Measurements from ENCODE around the gene ABCC5.

- no peak for TF ChIP-seq POLR2AphosphoS5 (IDR thresholded peaks at IDR 0.05; ENCODE audit: borderline replicate concordance, low read depth, low read length)
- no peak for TF ChIP-seq EZH2 (IDR thresholded peaks at IDR 0.05)
- no peak for TF ChIP-seq FOXP2 (optimal IDR thresholded peaks at IDR 0.05; ENCODE audit: control extremely low read depth, extremely low read length, insufficient read depth)
Measured at GRCh38 chr3:183870563-183870962, 147.1 kb downstream of the ABCC5 start.

Measured in SK-N-MC (cell line).